Effector memory CD4-positive, alpha-beta T cell (primary cell): ENCODE measurements around the gene PI4KA.
"Not testable (repeated sequence)": the region's sequence is repeated elsewhere in the genome, so short reads cannot be mapped to it uniquely, and the experiment has no call there.

Experiments used
- DNase-seq, 3 donors: peaks; one replicate each; pipeline ENCODE4 v3.0.0-alpha.2; 2020
- H3K27ac ChIP-seq: 2 replicates; pipeline ENCODE4 v1.7.0; 2013; ENCODE audit warnings: mild to moderate bottlenecking, low read length, moderate library complexity; ENCODE audit not compliant: insufficient read depth, poor library complexity, severe bottlenecking
- H3K27me3 ChIP-seq: replicated peaks from 2 replicates; pipeline ENCODE4 v1.7.0; 2013; ENCODE audit warnings: mild to moderate bottlenecking, low read length; ENCODE audit not compliant: insufficient read depth, control insufficient read depth, poor library complexity, severe bottlenecking
- H3K36me3 ChIP-seq: 2 replicates; pipeline ENCODE4 v1.7.0; 2013; ENCODE audit warnings: mild to moderate bottlenecking, low read length, moderate library complexity; ENCODE audit not compliant: control insufficient read depth, insufficient read depth
- H3K4me1 ChIP-seq: 2 replicates; pipeline ENCODE4 v1.7.0; 2013; ENCODE audit warnings: low read length, mild to moderate bottlenecking; ENCODE audit not compliant: control insufficient read depth, insufficient read depth, poor library complexity, severe bottlenecking
- H3K4me3 ChIP-seq: 2 replicates; pipeline ENCODE4 v1.7.0; 2013; ENCODE audit warnings: low read length, low read depth, mild to moderate bottlenecking; ENCODE audit not compliant: insufficient read depth, poor library complexity, severe bottlenecking
- H3K9me3 ChIP-seq: 2 replicates; pipeline ENCODE4 v1.7.0; 2013; ENCODE audit warnings: mild to moderate bottlenecking, low read length, moderate library complexity; ENCODE audit not compliant: control insufficient read depth

PI4KA gene

GRCh38 chr22:20777420-20778177, 81.0 kb downstream of the PI4KA start:
- Histone ChIP-seq H3K4me3 (no peak overlapping the region), H3K27me3 (no peaks in the 10 kb centered on the region), H3K4me1 (no peaks in the 10 kb centered on the region), H3K9me3 (no peaks in the 10 kb centered on the region), H3K27ac (no peak overlapping the region), H3K36me3 (peaks cover 20% of the 10 kb centered on the region)
- no peak for DNase-seq

GRCh38 chr22:20776624-20777405, 81.8 kb downstream of the PI4KA start:
- no peak overlapping the region for H3K27ac ChIP-seq
- no peaks in the 10 kb centered on the region for H3K27me3 ChIP-seq
- peaks cover 18% of the 10 kb centered on the region for H3K36me3 ChIP-seq
- H3K4me3 ChIP-seq = no peak overlapping the region
- H3K4me1 ChIP-seq = no peaks in the 10 kb centered on the region
- no peaks in the 10 kb centered on the region for H3K9me3 ChIP-seq
- DNase-seq = no peak

GRCh38 chr22:20775342-20775895, 83.2 kb downstream of the PI4KA start:
- no peak overlapping the region for H3K27ac ChIP-seq
- H3K4me1 ChIP-seq = no peaks in the 10 kb centered on the region
- H3K27me3 ChIP-seq = no peaks in the 10 kb centered on the region
- no peak for DNase-seq
- no peak overlapping the region for H3K4me3 ChIP-seq
- no peaks in the 10 kb centered on the region for H3K9me3 ChIP-seq
- peaks cover 16% of the 10 kb centered on the region for H3K36me3 ChIP-seq

- H3K4me3 ChIP-seq = no peak overlapping the region
- H3K27ac ChIP-seq = no peak overlapping the region
- H3K27me3 ChIP-seq = no peaks in the 10 kb centered on the region
- no peaks in the 10 kb centered on the region for H3K9me3 ChIP-seq
- peaks cover 16% of the 10 kb centered on the region for H3K36me3 ChIP-seq
- no peaks in the 10 kb centered on the region for H3K4me1 ChIP-seq
- no peak for DNase-seq
These were observed 83.7 kb downstream of the PI4KA start for GRCh38 chr22:20774882-20775281.

- Histone ChIP-seq H3K9me3 (no peaks in the 10 kb centered on the region), H3K36me3 (peaks cover 6% of the 10 kb centered on the region), H3K27ac (no peak within 1 kb of the TSS), H3K27me3 (no peaks in the 10 kb centered on the region), H3K4me3 (no peak within 1 kb of the TSS), H3K4me1 (no peaks in the 10 kb centered on the region)
- DNase-seq = no peak
These were observed 84.8 kb downstream of the PI4KA start, which contains the start of gene SERPIND1 for GRCh38 chr22:20773793-20774212. SERPIND1 (plus strand) TSS chr22:20774113; CDS start chr22:20779313, 5,200 bp downstream.

- no peaks in the 10 kb centered on the region for H3K27me3 ChIP-seq
- peaks cover 3% of the 10 kb centered on the region for H3K36me3 ChIP-seq
- DNase-seq = no peak
- H3K4me1 ChIP-seq = no peaks in the 10 kb centered on the region
- H3K27ac ChIP-seq = no peak overlapping the region
- H3K4me3 ChIP-seq = no peak overlapping the region
- no peaks in the 10 kb centered on the region for H3K9me3 ChIP-seq
These were observed 86.5 kb downstream of the PI4KA start for GRCh38 chr22:20771918-20772625.

GRCh38 chr22:20769496-20769826, 89.2 kb downstream of the PI4KA start:
- DNase-seq, H3K27me3 ChIP-seq, H3K4me1 ChIP-seq, H3K27ac ChIP-seq, H3K4me3 ChIP-seq, H3K9me3 ChIP-seq: not testable (repeated sequence)
- peaks cover 23% of the 10 kb centered on the region for H3K36me3 ChIP-seq

- H3K36me3 ChIP-seq = peaks cover 45% of the 10 kb centered on the region
- H3K27ac ChIP-seq = no peak overlapping the region
These were observed 92.1 kb downstream of the PI4KA start for GRCh38 chr22:20766530-20766929.

GRCh38 chr22:20765938-20766337, 92.7 kb downstream of the PI4KA start:
- Histone ChIP-seq H3K36me3 (peaks cover 50% of the 10 kb centered on the region), H3K27ac (no peak overlapping the region)

More at GRCh38 chr22:20766530-20766929, 92.1 kb downstream of the PI4KA start:
- no peak for DNase-seq
- H3K4me1 ChIP-seq = no peaks in the 10 kb centered on the region
- H3K9me3 ChIP-seq = no peaks in the 10 kb centered on the region
- H3K4me3 ChIP-seq = no peak overlapping the region
- no peaks in the 10 kb centered on the region for H3K27me3 ChIP-seq

More at GRCh38 chr22:20765938-20766337, 92.7 kb downstream of the PI4KA start:
- DNase-seq = no peak
- Histone ChIP-seq H3K4me3 (no peak overlapping the region), H3K9me3 (no peaks in the 10 kb centered on the region), H3K27me3 (no peaks in the 10 kb centered on the region), H3K4me1 (no peaks in the 10 kb centered on the region)
